ENCODE data around the gene NCBP3. TPM values are rescaled to one million over a fixed set of nuclear protein-coding genes. Genes with fewer than 3 reads are reported as not detected.

Gene NCBP3
- total and polyA plus RNA-seq, 12 donors: 11.0 to 36.6 (median 23.0) TPM

GRCh38 chr17:3773511-3773910 is 72.5 kb downstream of the NCBP3 start:
- no peak overlapping the region for H3K4me3 ChIP-seq
- H3K27me3 ChIP-seq: no peaks in the 10 kb centered on the region
- H3K27ac ChIP-seq: no peak overlapping the region
- no peaks in the 10 kb centered on the region for H3K9me3 ChIP-seq (replicated peaks in 1 of 3)
- DNase-seq: peak in 2 of 7 donors; percentile 17 to 38
- no peaks in the 10 kb centered on the region for H3K36me3 ChIP-seq (replicated peaks in 1 of 2)
- 44 to 60% (median 57%) methylated on average over 4 to 5 of the region's 5 CpGs for WGBS, 4 donors
- no peaks in the 10 kb centered on the region for H3K4me1 ChIP-seq (replicated peaks in 1 of 2)
- TF ChIP-seq CTCF (IDR thresholded peaks at IDR 0.05) (no peak), POLR2A (IDR thresholded peaks at IDR 0.05) (no peak)
- intact Hi-C loops (cut with DNase I): no loop called here

- WGBS, 4 donors: 79 to 84% (median 80%) methylated on average over 11 to 12 of the region's 12 CpGs
- H3K27me3 ChIP-seq: no peaks in the 10 kb centered on the region
- intact Hi-C loops (cut with DNase I): no loop called here
- H3K27ac ChIP-seq: no peak overlapping the region
- H3K36me3 ChIP-seq (replicated peaks in 1 of 2): no peaks in the 10 kb centered on the region
- H3K4me1 ChIP-seq (replicated peaks in 1 of 2): no peaks in the 10 kb centered on the region
- no peak overlapping the region for H3K4me3 ChIP-seq
- no peak for TF ChIP-seq CTCF (IDR thresholded peaks at IDR 0.05)
- no peak for TF ChIP-seq POLR2A (IDR thresholded peaks at IDR 0.05)
- no peaks in the 10 kb centered on the region for H3K9me3 ChIP-seq (replicated peaks in 1 of 3)
- DNase-seq: no peak
Measured at GRCh38 chr17:3772764-3773163, 73.3 kb downstream of the NCBP3 start.

- intact Hi-C loops (cut with DNase I): no loop called here
- Histone ChIP-seq H3K4me1 (replicated peaks in 1 of 2) (no peaks in the 10 kb centered on the region), H3K36me3 (replicated peaks in 1 of 2) (no peaks in the 10 kb centered on the region), H3K9me3 (replicated peaks in 1 of 3) (no peaks in the 10 kb centered on the region), H3K4me3 (no peak overlapping the region), H3K27me3 (no peaks in the 10 kb centered on the region), H3K27ac (no peak overlapping the region)
- TF ChIP-seq POLR2A (IDR thresholded peaks at IDR 0.05) (no peak), CTCF (IDR thresholded peaks at IDR 0.05) (no peak)
- no peak for DNase-seq
- 78 to 92% (median 83%) methylated on average over 15 to 16 of the region's 16 CpGs for WGBS, 4 donors
Measured at GRCh38 chr17:3771140-3771539, 74.9 kb downstream of the NCBP3 start.

GRCh38 chr17:3770466-3770865 is 75.6 kb downstream of the NCBP3 start:
- Histone ChIP-seq H3K27me3 (no peaks in the 10 kb centered on the region), H3K9me3 (replicated peaks in 1 of 3) (no peaks in the 10 kb centered on the region), H3K27ac (no peak overlapping the region), H3K4me3 (no peak overlapping the region), H3K36me3 (replicated peaks in 1 of 2) (no peaks in the 10 kb centered on the region), H3K4me1 (replicated peaks in 1 of 2) (no peaks in the 10 kb centered on the region)
- WGBS, 4 donors: 55 to 74% (median 65%) methylated on average over 1 to 8 of the region's 8 CpGs
- DNase-seq: peak in 1 of 7 donors; percentile 17
- TF ChIP-seq POLR2A (IDR thresholded peaks at IDR 0.05) (no peak), CTCF (IDR thresholded peaks at IDR 0.05) (no peak)
- intact Hi-C loops (cut with DNase I): no loop called here
